ENCODE results near the gene TEX35.
"Not testable (repeated sequence)": the region's sequence is repeated elsewhere in the genome, so short reads cannot be mapped to it uniquely, and the experiment has no call there.

Gene TEX35

GRCh38 chr1:178542554-178543289, 29.8 kb downstream of the TEX35 start:
- no peaks in the 10 kb centered on the region; the same call in 1 of the 2 replicates for H3K9me3 ChIP-seq (ENCODE audit: insufficient read depth, low read length)
- peak; percentile 88 for DNase-seq (ENCODE audit: low read depth, low spot score)
- H3K27me3 ChIP-seq (ENCODE audit: insufficient read depth, insufficient read length) = no peaks in the 10 kb centered on the region
- H3K4me3 ChIP-seq (ENCODE audit: insufficient read length, low read depth) = peak overlapping the region; percentile 66
- no peak for TF ChIP-seq ZNF274 (IDR thresholded peaks at IDR 0.05; ENCODE audit: low read depth, low read length)
- H3K9ac ChIP-seq (ENCODE audit: insufficient read length, low read depth) = peak overlapping the region; percentile 89
- H3K36me3 ChIP-seq (ENCODE audit: insufficient read depth, insufficient read length, low read length) = peaks cover 15% of the 10 kb centered on the region
- H3K4me1 ChIP-seq (ENCODE audit: insufficient read depth, insufficient read length) = peaks cover 2% of the 10 kb centered on the region

GRCh38 chr1:178543290-178543607, 30.3 kb downstream of the TEX35 start:
- Histone ChIP-seq H3K4me3 (ENCODE audit: insufficient read length, low read depth) (peak overlapping the region; percentile 66), H3K36me3 (ENCODE audit: insufficient read depth, insufficient read length, low read length) (peaks cover 20% of the 10 kb centered on the region), H3K9ac (ENCODE audit: insufficient read length, low read depth) (peak overlapping the region; percentile 89), H3K27me3 (ENCODE audit: insufficient read depth, insufficient read length) (no peaks in the 10 kb centered on the region), H3K9me3 (ENCODE audit: insufficient read depth, low read length) (no peaks in the 10 kb centered on the region; the same call in 1 of the 2 replicates), H3K4me1 (ENCODE audit: insufficient read depth, insufficient read length) (peaks cover 2% of the 10 kb centered on the region)
- TF ChIP-seq YY1 (IDR thresholded peaks at IDR 0.05; ENCODE audit: insufficient read depth, insufficient read length) (no peak), ZNF274 (IDR thresholded peaks at IDR 0.05; ENCODE audit: low read depth, low read length) (no peak), SUZ12 (IDR thresholded peaks at IDR 0.05; ENCODE audit: extremely low read depth, insufficient read depth, insufficient read length) (no peak)
- DNase-seq (ENCODE audit: low read depth, low spot score) = no peak

- TF ChIP-seq SUZ12 (IDR thresholded peaks at IDR 0.05; ENCODE audit: extremely low read depth, insufficient read depth, insufficient read length) (no peak), ZNF274 (IDR thresholded peaks at IDR 0.05; ENCODE audit: low read depth, low read length) (no peak), YY1 (IDR thresholded peaks at IDR 0.05; ENCODE audit: insufficient read depth, insufficient read length) (no peak)
- Histone ChIP-seq H3K27me3 (ENCODE audit: insufficient read depth, insufficient read length) (no peaks in the 10 kb centered on the region), H3K36me3 (ENCODE audit: insufficient read depth, insufficient read length, low read length) (peaks cover 20% of the 10 kb centered on the region), H3K4me3 (ENCODE audit: insufficient read length, low read depth) (no peak overlapping the region), H3K4me1 (ENCODE audit: insufficient read depth, insufficient read length) (peaks cover 2% of the 10 kb centered on the region), H3K9ac (ENCODE audit: insufficient read length, low read depth) (no peak overlapping the region), H3K9me3 (ENCODE audit: insufficient read depth, low read length) (no peaks in the 10 kb centered on the region; the same call in 1 of the 2 replicates)
- DNase-seq (ENCODE audit: low read depth, low spot score) = no peak
These were observed 31.6 kb downstream of the TEX35 start for GRCh38 chr1:178544531-178544930.

GRCh38 chr1:178548108-178548507, 35.2 kb downstream of the TEX35 start:
- no peak for DNase-seq (ENCODE audit: low read depth, low spot score)
- Histone ChIP-seq H3K36me3 (ENCODE audit: insufficient read depth, insufficient read length, low read length) (peaks cover 20% of the 10 kb centered on the region), H3K4me3 (ENCODE audit: insufficient read length, low read depth) (no peak overlapping the region), H3K4me1 (ENCODE audit: insufficient read depth, insufficient read length) (no peaks in the 10 kb centered on the region), H3K27me3 (ENCODE audit: insufficient read depth, insufficient read length) (no peaks in the 10 kb centered on the region), H3K9me3 (ENCODE audit: insufficient read depth, low read length) (peaks cover 5% of the 10 kb centered on the region; the same call in 1 of the 2 replicates), H3K9ac (ENCODE audit: insufficient read length, low read depth) (no peak overlapping the region)
- no peak for TF ChIP-seq YY1 (IDR thresholded peaks at IDR 0.05; ENCODE audit: insufficient read depth, insufficient read length)
- TF ChIP-seq SUZ12 (IDR thresholded peaks at IDR 0.05; ENCODE audit: extremely low read depth, insufficient read depth, insufficient read length) = no peak
- no peak for TF ChIP-seq ZNF274 (IDR thresholded peaks at IDR 0.05; ENCODE audit: low read depth, low read length)

GRCh38 chr1:178551307-178551706, 38.4 kb downstream of the TEX35 start:
- DNase-seq (ENCODE audit: low read depth, low spot score) = no peak
- no peaks in the 10 kb centered on the region for H3K27me3 ChIP-seq (ENCODE audit: insufficient read depth, insufficient read length)
- H3K9ac ChIP-seq (ENCODE audit: insufficient read length, low read depth) = no peak overlapping the region
- H3K9me3 ChIP-seq (ENCODE audit: insufficient read depth, low read length) = peaks cover 18% of the 10 kb centered on the region; the same call in 1 of the 2 replicates
- no peak for TF ChIP-seq ZNF274 (IDR thresholded peaks at IDR 0.05; ENCODE audit: low read depth, low read length)
- TF ChIP-seq YY1 (IDR thresholded peaks at IDR 0.05; ENCODE audit: insufficient read depth, insufficient read length) = no peak
- no peak for TF ChIP-seq SUZ12 (IDR thresholded peaks at IDR 0.05; ENCODE audit: extremely low read depth, insufficient read depth, insufficient read length)
- H3K36me3 ChIP-seq (ENCODE audit: insufficient read depth, insufficient read length, low read length) = peaks cover 10% of the 10 kb centered on the region
- H3K4me3 ChIP-seq (ENCODE audit: insufficient read length, low read depth) = no peak overlapping the region
- no peaks in the 10 kb centered on the region for H3K4me1 ChIP-seq (ENCODE audit: insufficient read depth, insufficient read length)

- H3K9me3 ChIP-seq (ENCODE audit: insufficient read depth, low read length) = peaks cover 18% of the 10 kb centered on the region; the same call in 1 of the 2 replicates
- H3K4me1 ChIP-seq (ENCODE audit: insufficient read depth, insufficient read length) = no peaks in the 10 kb centered on the region
- H3K4me3 ChIP-seq (ENCODE audit: insufficient read length, low read depth) = no peak overlapping the region
- no peak for DNase-seq (ENCODE audit: low read depth, low spot score)
- no peaks in the 10 kb centered on the region for H3K27me3 ChIP-seq (ENCODE audit: insufficient read depth, insufficient read length)
- peaks cover 8% of the 10 kb centered on the region for H3K36me3 ChIP-seq (ENCODE audit: insufficient read depth, insufficient read length, low read length)
- no peak overlapping the region for H3K9ac ChIP-seq (ENCODE audit: insufficient read length, low read depth)
- TF ChIP-seq YY1 (IDR thresholded peaks at IDR 0.05; ENCODE audit: insufficient read depth, insufficient read length) (no peak), SUZ12 (IDR thresholded peaks at IDR 0.05; ENCODE audit: extremely low read depth, insufficient read depth, insufficient read length) (no peak), ZNF274 (IDR thresholded peaks at IDR 0.05; ENCODE audit: low read depth, low read length) (no peak)
These were observed 39.0 kb downstream of the TEX35 start for GRCh38 chr1:178551940-178552339.

GRCh38 chr1:178552856-178553255, 39.9 kb downstream of the TEX35 start:
- Histone ChIP-seq H3K36me3 (ENCODE audit: insufficient read depth, insufficient read length, low read length) (peaks cover 4% of the 10 kb centered on the region), H3K27me3 (ENCODE audit: insufficient read depth, insufficient read length) (no peaks in the 10 kb centered on the region), H3K9me3 (ENCODE audit: insufficient read depth, low read length) (peaks cover 18% of the 10 kb centered on the region; the same call in 1 of the 2 replicates), H3K4me1 (ENCODE audit: insufficient read depth, insufficient read length) (no peaks in the 10 kb centered on the region), H3K9ac (ENCODE audit: insufficient read length, low read depth) (no peak overlapping the region), H3K4me3 (ENCODE audit: insufficient read length, low read depth) (no peak overlapping the region)
- no peak for TF ChIP-seq ZNF274 (IDR thresholded peaks at IDR 0.05; ENCODE audit: low read depth, low read length)
- no peak for TF ChIP-seq SUZ12 (IDR thresholded peaks at IDR 0.05; ENCODE audit: extremely low read depth, insufficient read depth, insufficient read length)
- TF ChIP-seq YY1 (IDR thresholded peaks at IDR 0.05; ENCODE audit: insufficient read depth, insufficient read length) = no peak
- DNase-seq (ENCODE audit: low read depth, low spot score) = no peak

GRCh38 chr1:178554351-178554750, 41.4 kb downstream of the TEX35 start:
- H3K9ac ChIP-seq (ENCODE audit: insufficient read length, low read depth); H3K4me3 ChIP-seq (ENCODE audit: insufficient read length, low read depth); H3K4me1 ChIP-seq (ENCODE audit: insufficient read depth, insufficient read length); DNase-seq (ENCODE audit: low read depth, low spot score); H3K27me3 ChIP-seq (ENCODE audit: insufficient read depth, insufficient read length); H3K36me3 ChIP-seq (ENCODE audit: insufficient read depth, insufficient read length, low read length): not testable (repeated sequence)
- peaks cover 18% of the 10 kb centered on the region; the same call in 1 of the 2 replicates for H3K9me3 ChIP-seq (ENCODE audit: insufficient read depth, low read length)

GRCh38 chr1:178555613-178556012, 42.7 kb downstream of the TEX35 start:
- H3K9me3 ChIP-seq (ENCODE audit: insufficient read depth, low read length) = peaks cover 23% of the 10 kb centered on the region; the same call in 1 of the 2 replicates
- not testable (repeated sequence) for H3K4me3 ChIP-seq (ENCODE audit: insufficient read length, low read depth); H3K36me3 ChIP-seq (ENCODE audit: insufficient read depth, insufficient read length, low read length); H3K4me1 ChIP-seq (ENCODE audit: insufficient read depth, insufficient read length); H3K9ac ChIP-seq (ENCODE audit: insufficient read length, low read depth); DNase-seq (ENCODE audit: low read depth, low spot score); H3K27me3 ChIP-seq (ENCODE audit: insufficient read depth, insufficient read length)

GRCh38 chr1:178558816-178559215, 45.9 kb downstream of the TEX35 start:
- not testable (repeated sequence) for H3K27me3 ChIP-seq (ENCODE audit: insufficient read depth, insufficient read length)

More at GRCh38 chr1:178558816-178559215, 45.9 kb downstream of the TEX35 start:
- H3K4me3 ChIP-seq (ENCODE audit: insufficient read length, low read depth); H3K9ac ChIP-seq (ENCODE audit: insufficient read length, low read depth); H3K36me3 ChIP-seq (ENCODE audit: insufficient read depth, insufficient read length, low read length); H3K4me1 ChIP-seq (ENCODE audit: insufficient read depth, insufficient read length); DNase-seq (ENCODE audit: low read depth, low spot score): not testable (repeated sequence)
- peaks cover 11% of the 10 kb centered on the region; the same call in 1 of the 2 replicates for H3K9me3 ChIP-seq (ENCODE audit: insufficient read depth, low read length)

Data from NT2/D1 (cell line).